ENCODE results near the gene ATP8A1.
"Not testable (repeated sequence)": the region's sequence is repeated elsewhere in the genome, so short reads cannot be mapped to it uniquely, and the experiment has no call there.

ATP8A1 gene

DNA sequence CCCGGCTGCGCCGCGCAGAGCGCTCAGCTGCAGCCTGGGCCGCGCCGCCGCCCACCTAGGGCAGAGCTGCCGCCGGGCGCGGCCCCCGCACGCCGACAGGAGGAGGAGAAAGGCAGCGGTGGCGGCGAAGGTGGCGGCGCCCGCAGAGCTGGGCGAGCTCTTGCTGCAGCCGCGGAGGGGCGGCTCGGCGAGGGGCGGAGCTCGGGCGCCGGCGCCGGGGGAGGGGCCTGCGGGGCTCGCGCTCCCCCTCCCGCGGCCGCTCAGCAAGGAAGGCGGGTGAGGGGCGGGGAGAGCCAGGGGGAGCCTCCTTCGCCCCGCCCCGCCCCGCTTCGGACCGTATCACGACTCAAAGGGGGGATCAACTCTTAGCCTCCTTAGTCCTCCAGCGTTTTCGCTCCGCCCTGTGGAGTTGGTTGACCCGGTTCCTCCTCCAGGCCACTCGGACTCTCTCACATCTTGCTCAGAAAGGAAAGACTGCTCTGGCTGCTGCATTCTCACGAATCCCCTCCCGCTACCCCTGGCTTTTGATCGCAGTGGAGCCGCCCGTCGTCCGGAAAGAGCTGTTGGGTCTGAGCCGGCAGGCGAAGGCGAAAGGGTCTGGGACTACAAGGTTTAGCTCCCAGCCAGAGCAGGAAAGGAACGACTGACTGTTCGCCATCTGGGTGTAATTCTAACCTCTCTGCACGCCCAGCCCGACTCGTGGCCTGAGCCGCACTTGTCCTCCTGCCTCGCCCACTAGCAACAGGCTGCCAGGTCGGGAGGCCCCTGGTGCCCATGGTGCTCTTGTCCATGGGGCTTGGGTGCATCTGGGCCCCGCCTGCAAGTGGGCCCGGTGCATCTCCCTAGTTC is at the start of gene ATP8A1:
Gene ATP8A1, minus strand, starts transcription at position 162 of the 849 bp plus-strand sequence. CDS start 232 bp downstream, outside the sequence.
- no peaks in the 10 kb centered on the region for H3K36me3 ChIP-seq (ENCODE audit: insufficient read depth, low read length)
- no peaks in the 10 kb centered on the region for H3K9me3 ChIP-seq (ENCODE audit: low read length)
- H2AFZ ChIP-seq (ENCODE audit: low read depth, low read length): peak within 1 kb of the TSS; percentile 95
- peaks cover 10% of the 10 kb centered on the region for H3K4me1 ChIP-seq (ENCODE audit: insufficient read depth, low read length)
- peaks cover 33% of the 10 kb centered on the region for H3K27me3 ChIP-seq (ENCODE audit: insufficient read depth, low read length)
- H3K4me3 ChIP-seq (ENCODE audit: low read length): peak within 1 kb of the TSS; percentile 75

- Histone ChIP-seq H3K9me3 (ENCODE audit: low read length) (no peaks in the 10 kb centered on the region), H3K36me3 (ENCODE audit: insufficient read depth, low read length) (no peaks in the 10 kb centered on the region), H2AFZ (ENCODE audit: low read depth, low read length) (no peak overlapping the region), H3K4me1 (ENCODE audit: insufficient read depth, low read length) (peaks cover 2% of the 10 kb centered on the region), H3K27me3 (ENCODE audit: insufficient read depth, low read length) (no peaks in the 10 kb centered on the region), H3K4me3 (ENCODE audit: low read length) (no peak overlapping the region)
These were observed 49.2 kb upstream of the ATP8A1 start for GRCh38 chr4:42706086-42706485.

DNA sequence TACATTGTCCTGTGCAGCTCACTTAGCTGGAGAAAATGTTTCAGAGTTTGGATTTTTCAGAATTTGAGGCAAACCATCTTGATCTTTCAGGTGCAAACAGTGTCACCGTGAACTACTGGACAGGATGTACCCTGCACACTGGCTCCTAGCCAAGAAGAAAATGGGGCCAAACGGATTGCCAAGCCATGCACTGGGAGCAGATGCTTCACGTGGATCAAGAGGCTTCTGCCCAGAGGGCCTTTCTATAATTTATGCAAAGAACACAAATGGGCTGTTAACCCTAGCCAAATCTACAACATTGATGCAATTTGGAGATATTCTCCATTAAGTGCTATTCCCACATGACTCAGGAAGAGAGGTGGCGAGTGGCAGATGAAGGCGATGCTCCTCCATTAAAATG is 46.9 kb upstream of the ATP8A1 start:
- H2AFZ ChIP-seq (ENCODE audit: low read depth, low read length): no peak overlapping the region
- H3K4me3 ChIP-seq (ENCODE audit: low read length): no peak overlapping the region
- no peaks in the 10 kb centered on the region for H3K36me3 ChIP-seq (ENCODE audit: insufficient read depth, low read length)
- H3K27me3 ChIP-seq (ENCODE audit: insufficient read depth, low read length): no peaks in the 10 kb centered on the region
- no peaks in the 10 kb centered on the region for H3K9me3 ChIP-seq (ENCODE audit: low read length)
- no peaks in the 10 kb centered on the region for H3K4me1 ChIP-seq (ENCODE audit: insufficient read depth, low read length)

DNA sequence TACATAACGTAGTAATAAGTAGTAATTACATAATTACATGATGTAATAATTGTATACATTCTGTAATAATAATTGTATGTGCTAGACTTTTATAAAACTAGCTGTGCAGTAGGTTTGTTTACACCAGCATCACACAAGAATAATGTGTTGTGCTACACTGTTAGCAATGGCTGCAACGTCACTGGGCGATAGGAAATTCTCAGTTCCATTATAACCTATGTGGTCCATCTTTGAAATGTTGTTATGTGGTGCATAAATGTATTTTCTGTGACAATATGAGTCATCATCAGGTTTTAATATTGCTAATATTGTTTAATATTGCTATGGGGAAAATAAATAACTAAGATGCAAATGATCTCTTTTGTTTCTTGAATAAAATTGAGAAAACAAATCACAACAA is 46.0 kb upstream of the ATP8A1 start:
- H3K4me3 ChIP-seq (ENCODE audit: low read length): no peak overlapping the region
- H3K4me1 ChIP-seq (ENCODE audit: insufficient read depth, low read length): no peaks in the 10 kb centered on the region

GRCh38 chr4:42701780-42702179 is 44.9 kb upstream of the ATP8A1 start:
- not testable (repeated sequence) for H3K9me3 ChIP-seq (ENCODE audit: low read length); H3K4me1 ChIP-seq (ENCODE audit: insufficient read depth, low read length)

More for the DNA sequence above, 46.0 kb upstream of the ATP8A1 start:
- Histone ChIP-seq H3K36me3 (ENCODE audit: insufficient read depth, low read length) (no peaks in the 10 kb centered on the region), H2AFZ (ENCODE audit: low read depth, low read length) (no peak overlapping the region), H3K27me3 (ENCODE audit: insufficient read depth, low read length) (no peaks in the 10 kb centered on the region), H3K9me3 (ENCODE audit: low read length) (no peaks in the 10 kb centered on the region)

DNA sequence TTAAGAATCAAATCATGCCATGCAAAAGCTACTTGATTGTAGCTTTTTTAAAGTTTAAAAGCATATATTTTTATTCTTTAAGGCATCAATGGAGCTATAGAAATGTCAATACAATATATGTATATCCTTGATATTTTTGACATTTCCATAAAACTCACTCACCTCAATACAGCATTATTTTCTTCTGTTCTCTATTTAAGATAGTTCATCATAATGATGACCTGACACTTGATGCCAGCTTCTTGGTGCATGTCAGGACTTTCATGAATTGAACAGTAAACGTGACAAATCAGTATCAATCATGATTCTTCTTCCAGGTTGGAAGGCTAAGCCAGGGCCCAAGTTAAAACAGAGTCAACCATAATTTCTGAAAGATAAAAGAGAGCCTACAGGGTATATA is 33.6 kb upstream of the ATP8A1 start:
- Histone ChIP-seq H3K36me3 (ENCODE audit: insufficient read depth, low read length) (no peaks in the 10 kb centered on the region), H3K4me1 (ENCODE audit: insufficient read depth, low read length) (no peaks in the 10 kb centered on the region), H3K4me3 (ENCODE audit: low read length) (no peak overlapping the region), H3K27me3 (ENCODE audit: insufficient read depth, low read length) (no peaks in the 10 kb centered on the region), H3K9me3 (ENCODE audit: low read length) (no peaks in the 10 kb centered on the region), H2AFZ (ENCODE audit: low read depth, low read length) (no peak overlapping the region)

More at GRCh38 chr4:42701780-42702179, 44.9 kb upstream of the ATP8A1 start:
- H3K27me3 ChIP-seq (ENCODE audit: insufficient read depth, low read length); H2AFZ ChIP-seq (ENCODE audit: low read depth, low read length); H3K36me3 ChIP-seq (ENCODE audit: insufficient read depth, low read length); H3K4me3 ChIP-seq (ENCODE audit: low read length): not testable (repeated sequence)

DNA sequence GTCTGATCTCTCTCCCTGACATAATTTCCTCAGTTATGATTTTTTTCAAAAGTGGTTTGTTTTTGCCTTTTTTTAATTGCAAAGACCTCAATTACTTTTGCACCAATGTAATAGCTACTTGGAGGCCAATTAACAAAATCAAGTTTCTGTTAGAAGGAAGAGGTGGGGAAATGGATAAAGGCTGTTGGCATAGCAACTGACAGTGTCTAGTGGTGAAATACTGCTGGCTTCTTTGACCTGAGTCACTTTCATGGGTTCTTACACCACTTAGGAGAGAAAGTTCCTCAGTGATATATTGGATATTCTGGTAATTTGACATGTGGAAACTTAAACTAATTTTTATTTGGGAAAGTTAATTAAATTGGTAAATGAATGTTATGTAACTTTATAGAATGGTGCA is 26.5 kb upstream of the ATP8A1 start:
- no peaks in the 10 kb centered on the region for H3K36me3 ChIP-seq (ENCODE audit: insufficient read depth, low read length)
- no peaks in the 10 kb centered on the region for H3K27me3 ChIP-seq (ENCODE audit: insufficient read depth, low read length)
- no peak overlapping the region for H2AFZ ChIP-seq (ENCODE audit: low read depth, low read length)
- no peaks in the 10 kb centered on the region for H3K4me1 ChIP-seq (ENCODE audit: insufficient read depth, low read length)
- H3K9me3 ChIP-seq (ENCODE audit: low read length): no peaks in the 10 kb centered on the region
- H3K4me3 ChIP-seq (ENCODE audit: low read length): no peak overlapping the region

GRCh38 chr4:42678512-42678911 is 21.6 kb upstream of the ATP8A1 start:
- no peak overlapping the region for H2AFZ ChIP-seq (ENCODE audit: low read depth, low read length)
- H3K4me3 ChIP-seq (ENCODE audit: low read length): no peak overlapping the region
- H3K27me3 ChIP-seq (ENCODE audit: insufficient read depth, low read length): no peaks in the 10 kb centered on the region
- H3K36me3 ChIP-seq (ENCODE audit: insufficient read depth, low read length): no peaks in the 10 kb centered on the region
- no peaks in the 10 kb centered on the region for H3K4me1 ChIP-seq (ENCODE audit: insufficient read depth, low read length)
- no peaks in the 10 kb centered on the region for H3K9me3 ChIP-seq (ENCODE audit: low read length)

DNA sequence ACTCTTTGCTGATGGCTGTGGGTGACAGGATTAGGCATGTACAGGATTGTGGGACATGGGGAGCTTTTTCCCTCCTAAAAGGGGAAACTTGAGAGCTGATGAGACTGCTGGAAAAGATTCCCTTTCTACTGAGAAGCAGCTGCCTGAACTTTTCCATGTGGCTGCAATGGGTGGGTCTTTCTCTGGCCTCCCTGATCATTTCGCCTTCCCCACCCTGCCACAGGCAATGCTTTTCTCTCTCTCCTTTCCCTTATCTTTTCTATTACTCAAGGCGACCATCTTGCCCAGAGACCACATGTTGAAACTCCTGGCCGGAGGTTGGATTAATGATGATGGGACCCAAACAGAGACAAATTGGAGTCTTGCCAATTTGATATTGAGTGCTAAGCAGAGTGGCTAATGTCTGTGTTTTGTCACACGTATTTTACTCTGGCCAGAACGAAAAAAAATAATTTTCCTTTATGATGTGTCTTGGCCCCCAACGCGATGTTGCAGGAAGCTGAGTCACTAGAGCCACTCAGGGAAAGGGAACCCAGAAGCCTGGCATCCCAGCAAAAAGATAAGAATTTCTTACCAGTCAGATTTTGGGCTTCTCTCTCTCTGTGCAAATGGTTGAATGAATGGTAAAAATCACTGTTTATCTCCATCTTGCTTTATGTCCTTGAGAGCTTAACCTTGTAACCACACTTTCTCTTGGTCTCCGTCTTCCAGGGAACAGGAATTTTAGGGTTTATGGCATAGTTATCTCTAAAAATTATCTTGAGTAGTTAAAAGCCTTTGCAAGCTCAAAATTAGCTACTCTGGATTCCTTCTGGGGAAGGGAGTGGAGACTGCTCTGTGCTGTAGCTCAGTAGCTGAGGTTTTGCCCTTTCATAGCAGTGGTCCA is 19.4 kb upstream of the ATP8A1 start:
- no peak overlapping the region for H2AFZ ChIP-seq (ENCODE audit: low read depth, low read length)
- H3K4me1 ChIP-seq (ENCODE audit: insufficient read depth, low read length): no peaks in the 10 kb centered on the region
- no peaks in the 10 kb centered on the region for H3K27me3 ChIP-seq (ENCODE audit: insufficient read depth, low read length)
- H3K9me3 ChIP-seq (ENCODE audit: low read length): no peaks in the 10 kb centered on the region
- H3K4me3 ChIP-seq (ENCODE audit: low read length): no peak overlapping the region
- H3K36me3 ChIP-seq (ENCODE audit: insufficient read depth, low read length): no peaks in the 10 kb centered on the region

- H3K36me3 ChIP-seq (ENCODE audit: insufficient read depth, low read length): no peaks in the 10 kb centered on the region
- H3K4me3 ChIP-seq (ENCODE audit: low read length): no peak overlapping the region
- no peaks in the 10 kb centered on the region for H3K4me1 ChIP-seq (ENCODE audit: insufficient read depth, low read length)
- H3K27me3 ChIP-seq (ENCODE audit: insufficient read depth, low read length): no peaks in the 10 kb centered on the region
- H3K9me3 ChIP-seq (ENCODE audit: low read length): no peaks in the 10 kb centered on the region
- H2AFZ ChIP-seq (ENCODE audit: low read depth, low read length): no peak overlapping the region
These were observed 16.1 kb upstream of the ATP8A1 start for GRCh38 chr4:42673082-42673425.

DNA sequence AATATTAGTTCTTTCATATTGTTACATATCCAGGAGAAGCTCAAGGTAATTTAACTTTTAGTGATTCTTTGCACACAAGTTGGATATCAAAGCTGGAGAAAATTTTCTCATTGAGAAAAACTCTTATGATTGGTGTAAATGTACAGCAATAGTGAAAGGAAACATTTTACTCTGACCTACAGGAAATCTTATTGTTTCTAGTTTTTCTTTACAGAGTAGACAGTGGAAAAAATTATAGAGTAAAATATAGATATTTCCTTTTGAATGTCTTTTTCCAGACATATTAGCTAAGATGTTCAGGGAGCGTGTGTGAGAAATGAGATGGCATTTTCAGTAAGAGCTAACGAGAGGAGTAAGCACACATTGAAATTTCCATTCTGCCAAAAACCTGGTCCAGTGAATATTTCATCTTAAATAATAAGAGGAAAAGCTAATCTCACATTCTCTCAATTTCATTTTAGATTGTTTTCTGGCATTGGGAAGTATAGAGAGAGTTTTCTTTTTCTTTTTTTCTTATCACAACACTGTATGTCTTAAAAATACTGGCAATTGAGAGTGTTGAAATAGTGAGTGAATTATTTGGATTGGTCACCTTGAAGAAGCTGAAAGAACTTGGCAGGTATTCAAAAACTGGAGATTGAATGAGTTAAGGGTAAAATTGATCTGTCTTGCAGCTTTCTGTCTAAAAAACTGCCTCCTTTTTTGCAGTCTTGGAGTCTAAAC is 15.6 kb upstream of the ATP8A1 start:
- Histone ChIP-seq H3K9me3 (ENCODE audit: low read length) (no peaks in the 10 kb centered on the region), H2AFZ (ENCODE audit: low read depth, low read length) (no peak overlapping the region), H3K36me3 (ENCODE audit: insufficient read depth, low read length) (no peaks in the 10 kb centered on the region), H3K27me3 (ENCODE audit: insufficient read depth, low read length) (no peaks in the 10 kb centered on the region), H3K4me3 (ENCODE audit: low read length) (no peak overlapping the region), H3K4me1 (ENCODE audit: insufficient read depth, low read length) (no peaks in the 10 kb centered on the region)

DNA sequence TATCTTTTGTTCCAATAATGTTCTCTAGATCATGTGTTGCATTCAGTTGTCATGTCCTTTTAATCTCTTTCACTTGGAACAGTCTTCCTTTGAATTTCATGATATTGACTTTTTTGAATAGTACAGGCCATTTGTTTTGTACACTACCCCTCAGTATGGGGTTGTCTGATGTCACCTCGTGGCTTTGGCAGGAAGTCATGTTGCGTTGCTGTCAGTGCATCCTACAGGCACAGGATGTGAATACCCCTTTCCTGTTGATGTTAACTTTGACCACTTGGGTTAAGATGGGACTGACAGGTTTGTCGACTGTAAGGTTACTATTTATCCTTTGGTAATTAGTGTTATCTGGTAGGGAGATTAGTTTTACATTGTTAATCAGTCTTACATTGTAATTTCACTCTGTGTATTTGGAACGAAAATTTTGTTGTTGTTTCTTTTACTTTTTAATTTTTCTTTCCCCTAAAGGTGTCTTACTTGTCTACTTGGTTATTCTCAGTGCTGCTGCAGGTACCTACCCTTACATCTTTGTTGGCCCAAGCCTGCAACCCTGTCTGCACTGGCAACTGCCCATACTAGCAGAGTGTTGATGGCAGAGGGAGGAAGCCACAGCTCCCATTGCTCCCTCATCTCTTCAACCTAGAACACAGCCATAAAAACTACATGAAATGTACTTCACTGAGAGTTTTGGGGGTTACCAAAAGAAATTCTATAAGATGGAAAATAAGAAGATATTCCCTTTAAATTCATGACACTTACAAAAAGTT is 14.7 kb upstream of the ATP8A1 start:
- Histone ChIP-seq H3K27me3 (ENCODE audit: insufficient read depth, low read length) (no peaks in the 10 kb centered on the region), H3K4me1 (ENCODE audit: insufficient read depth, low read length) (no peaks in the 10 kb centered on the region), H3K9me3 (ENCODE audit: low read length) (no peaks in the 10 kb centered on the region), H3K4me3 (ENCODE audit: low read length) (no peak overlapping the region), H3K36me3 (ENCODE audit: insufficient read depth, low read length) (no peaks in the 10 kb centered on the region), H2AFZ (ENCODE audit: low read depth, low read length) (no peak overlapping the region)

All from neuron (in vitro differentiated cells).